ENCODE data around the gene SZRD1.

- TF ChIP-seq REST (IDR thresholded peaks at IDR 0.05), result no peak
- no peak for TF ChIP-seq MAX (IDR thresholded peaks at IDR 0.05)
Observed at GRCh38 chr1:16442265-16442664, 75.2 kb downstream of the SZRD1 start.

Data from liver (tissue), 1 donor.